Eye (tissue), 1 donor: ENCODE results near the gene RNF130.
A peak's percentile ranks its signal among the peaks of the same experiment; 100 is the strongest.

ENCODE experiments used
- DNase-seq: peaks from one replicate; pipeline ENCODE4 v3.0.0-alpha.2; 2015

RNF130 gene

DNA sequence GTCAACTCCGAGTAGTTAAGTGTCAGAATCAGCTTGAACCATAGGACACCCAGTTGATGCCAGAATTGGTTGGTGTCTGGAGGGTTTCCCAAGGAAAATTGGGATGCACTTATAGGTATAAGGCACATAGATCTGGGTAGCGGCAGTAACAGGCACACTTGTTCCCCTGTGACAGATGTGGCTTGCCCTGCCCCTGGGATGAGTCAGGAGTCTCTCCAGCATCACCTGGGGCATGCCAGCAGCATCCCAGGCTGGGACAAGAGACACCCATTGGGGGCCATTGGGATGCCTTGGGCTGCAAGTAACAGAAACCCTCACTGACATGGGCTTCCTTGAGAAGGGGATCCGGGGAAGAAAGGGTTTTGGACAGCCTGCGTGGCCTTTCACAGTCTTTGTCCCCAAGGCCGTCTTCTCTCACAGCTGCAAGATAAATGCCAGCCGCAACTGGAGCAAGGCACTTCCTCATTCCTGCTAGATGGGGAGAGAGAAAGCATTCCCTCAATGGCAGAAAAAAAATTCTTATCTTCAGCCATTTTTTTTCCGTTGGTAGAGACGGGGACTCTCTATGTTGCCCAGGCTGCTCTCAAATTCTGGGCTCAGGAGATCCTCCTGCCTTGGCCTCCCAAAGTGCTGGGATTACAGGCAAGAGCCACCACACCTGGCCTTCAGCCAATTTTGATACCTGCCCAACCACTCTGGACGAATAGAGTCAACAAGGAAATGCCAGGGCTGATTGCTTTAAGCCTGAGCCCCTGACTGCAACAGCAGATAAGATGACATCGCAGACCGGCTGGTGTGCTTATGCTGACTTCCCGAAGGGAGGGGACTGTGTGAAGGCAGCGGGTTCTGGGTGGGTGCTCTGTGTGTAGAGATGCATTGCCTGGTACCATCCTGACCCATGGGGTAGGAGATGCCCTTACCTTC, 13.3 kb upstream of the RNF130 start:
- no peak for DNase-seq

DNA sequence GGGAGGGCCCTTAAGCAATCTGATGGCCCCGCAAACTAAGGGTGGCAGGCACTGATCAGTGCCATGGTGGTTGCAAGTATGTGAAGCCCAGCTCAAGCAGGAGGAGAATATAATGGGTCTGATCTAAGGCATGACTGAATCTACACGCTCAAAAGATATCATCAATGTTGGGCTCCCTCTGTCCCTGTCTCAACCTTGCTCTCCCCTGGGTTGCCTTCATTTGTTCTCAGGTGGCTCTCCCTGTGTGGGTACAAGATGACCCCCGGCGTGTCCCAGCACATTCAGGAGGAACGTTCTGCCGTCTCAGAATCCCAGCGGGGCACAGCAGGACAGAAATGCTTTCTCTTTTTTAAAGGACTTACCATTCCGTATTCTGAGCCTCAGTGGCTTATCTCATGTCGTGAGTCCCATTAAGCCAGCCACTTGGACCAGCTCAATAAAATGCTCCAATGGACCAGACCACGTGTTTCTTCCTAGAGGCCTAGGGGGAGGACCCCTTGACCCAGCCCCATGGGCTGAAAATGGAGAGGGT, 12.0 kb upstream of the RNF130 start:
- DNase-seq: no peak

DNA sequence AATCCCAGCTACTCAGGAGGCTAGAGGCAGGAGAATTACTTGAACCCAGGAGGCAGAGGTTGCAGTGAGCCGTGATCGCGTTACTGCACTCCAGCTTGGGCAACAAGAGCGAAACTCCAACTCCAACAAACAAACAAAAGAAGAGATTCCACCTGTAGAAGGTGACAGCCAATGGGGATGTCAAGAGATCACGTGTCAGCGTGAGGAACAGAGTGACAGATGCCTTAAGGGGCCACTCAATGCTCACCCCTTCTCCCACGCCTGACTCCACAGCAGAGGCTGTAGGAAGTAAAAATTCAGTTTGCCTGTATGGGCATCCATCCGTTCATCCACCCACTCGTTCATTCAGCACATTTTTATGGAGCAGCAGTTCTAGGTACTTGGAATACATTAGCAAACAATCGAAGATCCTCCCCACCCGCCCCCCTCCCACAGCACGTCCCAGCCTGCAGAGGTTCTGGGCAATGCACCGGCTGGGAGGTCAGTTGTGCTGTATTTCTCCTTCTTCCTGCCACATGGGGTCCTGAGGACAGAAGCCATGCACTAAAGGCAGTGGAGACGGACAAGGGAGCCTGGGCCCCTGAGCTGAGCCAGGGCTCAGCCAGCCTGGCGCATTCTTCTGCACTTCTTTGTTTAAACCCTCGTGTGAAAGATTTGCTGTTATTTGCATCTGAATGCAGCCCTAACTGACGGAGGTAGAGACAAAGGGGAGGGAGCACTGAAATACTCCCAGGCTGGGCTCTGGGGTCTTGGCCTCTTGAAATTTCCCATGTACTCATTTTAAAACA, 11.3 kb upstream of the RNF130 start:
- peak; percentile 77 for DNase-seq

DNA sequence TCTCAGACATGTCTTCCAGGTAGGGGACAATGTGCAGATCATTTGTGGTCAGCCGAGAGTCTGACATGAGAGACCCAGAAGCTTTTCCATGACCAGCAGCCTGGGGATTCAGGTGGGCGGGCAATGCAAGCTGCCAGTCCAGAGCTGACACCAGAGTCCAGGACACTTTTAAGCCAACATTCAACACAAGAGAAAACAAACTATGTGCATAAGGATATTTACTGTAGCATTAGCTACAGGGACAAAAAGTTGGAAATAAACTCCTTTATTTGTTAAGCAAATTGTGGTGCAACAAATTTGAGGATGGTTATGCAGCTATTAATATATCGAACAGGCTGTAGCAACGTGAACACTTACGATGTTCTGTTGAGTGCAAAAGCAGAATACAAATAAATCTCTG, 9.9 kb upstream of the RNF130 start:
- DNase-seq: no peak

DNA sequence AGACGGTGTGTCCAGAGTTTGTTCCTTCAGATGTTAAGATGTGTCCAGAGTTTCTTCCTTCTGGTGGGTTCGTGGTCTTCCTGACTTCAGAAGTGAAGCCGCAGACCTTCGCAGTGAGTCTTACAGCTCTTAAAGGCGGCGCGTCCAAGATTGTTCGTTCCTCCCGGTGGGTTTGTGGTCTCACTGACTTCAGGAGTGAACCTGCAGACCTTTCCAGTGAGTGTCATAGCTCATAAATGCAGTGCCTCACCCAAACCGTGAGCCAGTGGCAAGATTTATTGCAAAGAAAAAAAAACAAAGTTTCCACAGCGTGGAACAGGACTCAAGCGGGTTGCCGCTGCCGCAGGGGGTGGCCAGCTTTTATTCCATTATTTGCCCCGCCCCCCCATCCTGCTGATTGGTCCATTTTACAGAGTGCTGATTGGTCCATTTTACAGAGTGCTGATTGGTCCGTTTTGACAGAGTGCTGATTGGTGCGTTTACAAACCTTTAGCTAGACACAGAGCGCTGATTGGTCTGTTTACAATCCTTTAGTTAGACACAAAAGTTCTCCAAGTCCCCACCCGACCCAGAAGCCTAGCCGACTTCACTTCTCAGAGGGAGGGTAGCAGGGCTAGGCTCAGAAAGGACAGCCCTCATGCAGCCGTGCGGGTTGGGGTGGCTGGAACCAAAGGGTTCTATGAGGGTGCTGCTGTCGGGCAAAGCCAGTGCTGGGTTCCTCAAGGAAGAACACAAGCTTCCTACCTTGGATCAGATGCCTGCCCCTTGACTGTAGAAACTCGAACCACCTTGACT, 9.1 kb upstream of the RNF130 start:
- DNase-seq: no peak

DNA sequence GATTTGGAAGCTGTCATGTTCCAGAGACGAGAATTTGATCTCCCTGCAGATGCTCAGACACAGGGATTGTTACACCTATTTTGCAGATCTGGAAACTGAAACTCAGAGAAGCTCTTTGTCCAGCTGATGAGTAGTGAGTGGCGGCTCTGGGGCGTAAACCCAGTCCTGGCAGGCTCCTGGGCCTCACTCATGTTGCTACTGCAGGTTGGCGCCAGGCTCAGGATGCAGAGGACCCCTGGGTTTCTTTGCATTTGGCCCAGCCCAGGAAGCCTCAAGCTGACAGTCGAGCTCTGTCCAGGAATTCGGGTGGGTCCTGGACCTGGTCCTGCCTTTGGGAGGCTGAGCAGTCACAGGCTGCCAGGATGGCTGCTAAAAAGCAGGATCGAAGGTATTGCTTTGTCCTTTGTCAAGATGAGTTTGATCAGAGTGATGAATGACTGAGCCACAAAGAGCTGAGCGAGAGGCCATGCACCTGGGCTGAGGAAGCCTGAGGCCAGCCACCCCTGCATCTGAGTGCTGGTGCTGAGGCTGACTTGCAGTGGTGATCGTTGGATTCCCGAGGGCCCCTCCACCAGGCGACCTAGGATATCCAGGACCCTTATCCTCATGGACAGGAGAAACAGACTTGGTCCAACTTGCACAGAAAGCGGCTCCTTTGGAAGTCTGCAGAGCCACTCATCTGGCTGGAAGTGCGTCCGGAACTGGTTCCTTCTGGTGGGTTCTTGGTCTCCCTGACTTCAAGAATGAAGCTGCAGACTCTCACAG, 8.3 kb upstream of the RNF130 start:
- DNase-seq: no peak

DNA sequence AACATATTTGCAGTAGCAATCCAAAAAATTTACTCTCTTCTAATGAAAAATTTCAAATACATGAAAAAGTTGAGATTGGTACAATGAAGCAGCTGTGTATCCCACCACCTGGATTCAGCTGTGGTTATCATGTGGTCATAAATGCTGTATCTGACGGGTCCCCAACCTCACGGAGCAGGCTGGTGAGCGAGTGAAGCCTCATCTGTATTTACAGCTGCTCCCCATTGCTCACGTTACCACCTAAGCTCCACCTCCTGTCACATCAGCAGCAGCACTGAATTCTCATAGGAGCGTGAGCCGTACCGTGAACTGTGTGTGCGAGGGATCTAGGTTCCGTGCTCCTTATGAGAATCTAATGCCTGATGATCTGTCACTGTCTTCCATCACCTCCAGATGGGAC, 6.8 kb upstream of the RNF130 start:
- no peak for DNase-seq

DNA sequence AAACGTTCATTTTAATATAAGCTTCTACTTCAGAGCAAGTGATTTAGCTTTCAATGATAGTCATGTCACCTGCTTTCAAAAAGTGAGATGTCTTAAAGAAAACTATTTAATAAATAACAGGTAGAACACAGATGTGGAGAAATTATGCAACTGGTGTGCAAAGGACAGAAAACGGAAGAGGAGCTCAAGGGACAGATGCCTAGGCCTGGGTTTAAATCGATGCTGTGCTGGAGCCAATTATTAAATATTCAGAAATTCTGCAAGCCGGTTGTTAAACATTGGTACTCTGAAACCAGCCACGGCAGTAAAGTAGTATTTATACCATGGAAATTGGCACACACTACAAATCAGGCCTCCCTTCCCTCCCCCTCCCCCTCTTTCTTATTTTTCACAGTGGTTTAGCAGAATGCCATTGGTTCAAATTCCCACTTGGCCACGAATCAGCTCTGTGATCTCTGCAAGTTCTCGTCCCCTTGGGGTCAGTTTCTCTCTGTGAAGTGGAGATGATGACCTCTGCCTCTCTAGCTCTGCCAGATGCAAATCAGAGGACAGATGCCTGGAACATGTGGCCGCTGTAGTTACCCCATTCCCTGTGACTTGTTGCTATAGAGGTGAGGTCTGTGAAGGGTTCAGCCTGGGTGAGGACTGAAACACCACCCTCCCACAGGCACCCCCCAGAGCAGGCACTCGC, 6.2 kb upstream of the RNF130 start:
- no peak for DNase-seq

DNA sequence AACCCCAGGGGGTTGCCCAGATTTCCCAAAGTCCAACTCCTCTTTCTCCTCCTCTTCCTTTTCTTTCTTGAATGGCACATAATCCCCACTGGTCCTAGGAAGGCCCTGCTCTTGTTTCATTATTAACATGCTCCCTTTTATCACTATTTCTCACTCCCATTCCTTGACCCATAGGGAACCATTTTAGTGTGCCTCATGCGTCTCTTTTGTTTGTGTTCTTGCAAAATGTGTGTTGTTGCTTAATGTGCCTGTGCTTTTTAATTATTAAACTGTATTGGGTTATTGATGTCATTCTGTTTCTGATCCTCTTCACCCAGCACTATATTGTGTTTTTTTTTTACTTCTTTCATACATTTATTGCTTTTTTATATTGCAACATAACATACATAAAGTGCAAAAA, 4.1 kb upstream of the RNF130 start:
- no peak for DNase-seq

DNA sequence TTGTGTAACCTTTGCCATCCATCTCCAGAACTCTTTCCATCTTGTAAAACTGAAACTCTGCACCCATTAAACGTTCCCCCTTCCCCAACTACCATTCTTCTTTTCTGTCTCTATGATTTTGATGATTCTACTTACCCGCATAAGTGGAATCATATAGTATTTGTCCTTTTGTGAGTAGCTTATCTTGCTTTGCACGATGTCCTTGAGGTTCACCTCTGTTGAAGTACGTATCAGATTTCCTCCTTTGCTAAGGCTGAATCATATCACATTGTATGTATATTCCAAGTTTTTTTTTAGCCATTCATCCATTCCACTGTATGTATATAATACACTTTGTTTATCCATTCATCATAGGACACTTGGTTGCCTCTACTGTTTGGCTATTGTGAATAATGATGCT, 2.9 kb upstream of the RNF130 start:
- no peak for DNase-seq

DNA sequence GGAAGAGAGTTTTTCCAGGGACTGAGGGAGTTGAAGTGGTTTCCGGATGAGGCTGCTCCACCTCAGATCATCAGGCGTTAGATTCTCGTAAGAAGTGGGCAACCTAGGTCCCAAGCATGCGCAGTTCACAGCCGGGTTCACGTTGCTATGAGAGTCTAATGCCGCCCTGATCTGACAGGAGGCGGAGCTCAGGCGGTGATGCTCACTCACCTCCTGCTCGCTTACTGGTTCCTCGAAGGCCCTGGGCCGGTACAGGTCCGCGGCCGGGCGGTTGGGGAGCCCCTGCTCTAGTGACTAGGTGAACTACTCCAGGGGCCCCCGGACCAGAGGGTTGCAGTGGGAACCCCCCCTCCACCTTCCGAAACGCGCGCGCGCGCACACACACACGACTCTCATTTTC, 997 bp upstream of the RNF130 start:
- DNase-seq: no peak

DNA sequence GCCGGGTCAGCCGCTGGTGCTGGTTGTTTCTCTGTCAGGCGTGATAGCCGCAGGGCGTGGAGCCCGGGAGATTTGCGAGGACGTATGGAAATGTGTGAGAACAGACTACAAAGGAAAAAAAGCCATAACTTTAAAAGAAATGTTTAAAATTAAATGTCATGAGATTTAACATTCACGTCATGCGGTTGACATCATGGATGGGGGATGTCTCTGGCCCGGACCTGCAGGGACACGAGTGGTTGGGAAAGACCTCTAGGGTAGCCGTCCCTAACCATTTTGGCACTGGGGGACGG, 643 bp upstream of the RNF130 start:
- DNase-seq: no peak

DNA sequence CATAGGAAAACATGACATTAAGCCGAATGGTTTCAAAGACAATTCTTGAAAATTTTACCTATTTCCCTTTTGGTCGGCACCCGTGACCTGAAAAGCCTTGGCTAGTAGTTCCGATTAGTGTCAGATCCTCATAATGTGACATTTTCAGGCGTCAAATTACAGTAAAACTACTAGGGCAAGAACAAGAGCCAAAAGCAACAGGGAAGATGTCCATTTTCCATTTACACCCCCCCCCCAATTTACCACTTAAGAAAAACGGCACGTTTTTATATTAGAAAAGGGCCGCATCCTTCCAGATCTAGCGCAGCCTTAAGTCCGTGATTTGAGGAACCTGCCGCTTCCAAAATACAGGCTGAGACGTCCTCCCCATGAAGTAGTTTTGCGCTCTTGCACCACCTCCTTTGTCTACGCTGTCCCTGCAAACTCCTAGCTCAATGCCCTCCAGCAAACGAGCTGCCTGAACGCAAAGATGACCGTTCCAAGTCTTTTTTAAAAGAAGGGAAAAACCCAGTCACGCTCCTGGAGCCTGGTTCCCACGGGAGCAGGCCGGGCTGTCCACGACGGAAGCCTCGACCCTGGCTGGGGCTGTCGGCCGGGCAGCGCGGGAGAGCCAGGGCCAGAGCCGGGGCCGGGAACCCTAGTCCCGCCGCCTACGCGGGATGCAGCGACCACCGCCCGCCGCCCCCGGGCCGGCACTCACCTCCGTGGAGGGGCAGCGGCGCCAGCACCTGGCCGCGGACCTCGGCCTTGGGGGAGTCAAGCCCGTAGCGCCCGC, 616 bp downstream of the RNF130 start:
- DNase-seq: peak; percentile 86

DNA sequence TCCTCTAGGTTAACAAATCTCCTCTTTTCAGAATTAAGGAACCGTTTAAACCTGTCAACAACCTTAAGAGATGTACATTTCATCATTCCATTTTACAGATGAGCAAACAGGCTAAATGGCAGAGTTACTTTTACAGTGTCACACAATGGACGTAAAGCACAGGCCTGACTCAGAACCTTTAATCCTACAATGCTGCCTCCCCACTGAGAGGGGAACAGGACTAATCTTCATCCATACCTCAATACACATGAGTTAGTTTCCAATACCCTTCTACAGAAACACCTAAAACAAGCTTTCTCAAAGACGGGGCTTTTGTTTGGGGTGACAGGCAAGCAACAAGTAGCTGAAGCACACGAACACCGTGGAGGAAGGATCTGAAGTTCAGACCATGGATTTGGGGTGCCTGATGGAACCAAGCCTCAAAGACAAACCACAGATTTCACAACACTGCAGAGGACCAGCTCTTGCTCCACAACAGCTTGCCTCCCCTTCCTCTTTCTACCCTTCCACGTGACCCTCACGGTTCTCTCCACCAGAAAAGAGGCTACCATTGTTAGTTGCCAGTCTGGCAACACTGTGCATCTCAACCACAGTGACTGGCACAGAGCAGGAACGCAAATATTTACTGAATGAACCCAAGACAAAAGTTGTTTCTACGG, 1.8 kb downstream of the RNF130 start:
- peak; percentile 75 for DNase-seq

DNA sequence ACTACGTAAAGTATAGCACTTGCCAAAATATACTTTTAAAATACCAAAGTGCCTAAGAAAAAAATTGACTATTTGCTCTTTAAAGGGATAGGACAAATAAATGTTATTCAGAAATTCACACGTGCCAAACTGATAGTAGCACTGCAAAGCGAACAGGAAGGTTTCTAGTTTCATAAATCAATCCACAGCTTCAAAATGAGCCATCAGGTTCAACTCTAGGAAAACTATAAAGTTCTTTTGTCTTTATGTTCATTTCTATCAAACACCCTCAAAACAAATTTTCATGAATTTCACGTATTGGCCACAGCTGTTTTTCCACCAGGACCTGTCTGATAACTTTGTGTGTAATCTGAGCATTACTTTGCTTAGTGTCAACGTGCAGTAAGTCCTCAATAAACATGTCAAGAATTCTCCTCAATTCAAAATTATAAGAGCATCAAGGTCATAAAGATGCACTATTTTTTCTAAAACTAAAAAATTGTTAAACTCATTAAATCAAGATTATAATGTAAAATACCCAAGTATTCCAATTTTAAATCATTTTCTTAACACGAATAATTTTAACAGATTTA, 3.0 kb downstream of the RNF130 start:
- no peak for DNase-seq

DNA sequence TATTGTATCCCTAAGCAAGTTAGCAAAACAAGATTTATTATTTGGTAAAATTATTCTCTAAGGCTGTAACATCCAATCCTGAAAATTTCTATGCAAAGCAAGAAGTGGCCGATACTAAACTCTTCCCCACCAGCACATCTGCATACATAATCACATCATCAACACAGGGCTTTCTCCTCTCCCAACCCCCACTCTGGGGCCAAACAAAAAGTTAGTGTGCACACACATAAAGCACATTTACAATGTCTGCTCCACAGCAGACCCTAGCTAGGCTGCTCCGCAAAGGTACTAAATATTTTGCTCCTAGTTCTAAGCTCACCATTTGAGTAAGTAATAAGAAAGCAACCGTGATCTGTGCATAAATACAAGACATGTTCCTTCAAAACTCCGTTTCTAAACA, 3.6 kb downstream of the RNF130 start:
- DNase-seq: peak; percentile 47

DNA sequence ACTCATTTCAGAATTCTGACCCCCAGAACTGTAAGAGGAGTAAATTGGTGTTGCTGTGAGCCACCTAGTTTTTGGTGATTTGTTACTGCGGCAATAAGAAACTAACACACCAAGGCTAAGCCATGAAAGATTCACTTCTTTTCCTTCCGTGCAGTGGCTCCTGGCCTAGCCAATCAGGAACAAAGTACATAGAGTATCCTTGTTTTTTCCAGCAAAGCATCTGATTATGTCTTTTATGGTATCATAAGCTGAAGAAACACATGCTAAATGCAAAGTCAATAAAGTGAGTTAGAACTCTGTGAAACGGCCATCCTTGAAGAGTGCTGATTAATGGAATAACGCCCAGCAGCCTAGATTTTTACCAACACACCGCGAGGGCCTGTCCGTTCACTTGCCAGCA, 11.4 kb downstream of the RNF130 start:
- no peak for DNase-seq

DNA sequence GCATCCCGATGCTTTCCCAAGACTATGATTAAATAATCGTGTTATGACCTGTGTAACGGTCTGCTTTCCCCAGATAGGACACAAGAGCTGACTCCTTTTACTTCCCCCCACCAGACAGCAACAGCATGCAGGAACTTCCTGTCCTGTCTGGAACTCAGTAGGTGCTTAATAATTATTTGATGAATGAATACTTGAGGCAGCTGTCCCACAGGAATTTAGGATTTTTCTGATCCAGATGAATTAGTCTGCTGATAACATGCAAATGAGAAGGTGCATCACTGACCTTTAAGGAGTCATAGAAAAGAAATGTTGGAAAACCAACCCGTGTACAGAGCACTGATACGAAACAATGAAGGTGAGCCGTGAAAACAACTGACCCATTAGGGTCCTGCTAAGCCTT, 12.2 kb downstream of the RNF130 start:
- DNase-seq: no peak

DNA sequence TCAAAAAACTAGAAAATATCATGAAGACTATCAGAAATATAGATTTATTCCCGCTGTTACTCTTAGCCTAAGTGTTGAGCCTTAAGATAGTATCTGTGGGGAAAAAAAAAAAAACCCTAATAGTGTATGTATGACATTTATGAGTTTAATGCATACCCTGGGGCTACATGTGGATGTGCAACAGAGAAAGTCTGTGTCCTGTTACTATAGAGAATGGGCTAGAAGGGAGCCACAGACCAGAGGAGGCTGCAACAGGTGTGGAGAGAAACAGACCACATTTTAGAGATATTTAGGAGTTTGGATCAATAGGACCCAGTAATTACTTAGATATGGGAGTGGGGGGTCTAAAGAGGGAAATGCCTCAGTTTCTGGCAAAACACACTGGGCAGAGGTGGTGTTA, 15.4 kb downstream of the RNF130 start:
- DNase-seq: no peak

DNA sequence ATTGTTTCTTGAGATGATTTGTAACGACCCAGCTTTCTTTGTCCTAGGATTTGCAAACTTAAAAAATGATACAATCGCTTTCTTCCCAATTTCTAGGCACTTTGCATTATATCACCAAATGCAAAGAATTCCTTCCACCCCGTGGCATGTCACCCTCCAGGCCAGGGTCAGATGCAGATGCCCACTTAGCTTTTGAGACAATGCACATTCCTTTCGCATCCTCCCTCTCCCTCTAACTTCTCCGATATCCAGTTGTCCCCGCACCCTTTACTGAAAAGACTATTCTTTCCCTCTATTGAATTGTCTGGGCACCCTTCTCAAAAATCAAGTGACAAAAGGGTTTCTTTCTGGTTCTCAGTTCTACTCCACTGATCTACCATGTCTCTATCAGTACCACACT, 17.3 kb downstream of the RNF130 start:
- no peak for DNase-seq
